ENCODE measurements around the gene IRF1.

- no peak for TF ChIP-seq POLR2A (IDR thresholded peaks at IDR 0.05; ENCODE audit: low read depth)
- no peak for TF ChIP-seq CTCF (IDR thresholded peaks at IDR 0.05)
- no peak for TF ChIP-seq EP300 (IDR thresholded peaks at IDR 0.05)
- no peak for TF ChIP-seq POLR2AphosphoS5 (IDR thresholded peaks at IDR 0.05)
Measured at GRCh38 chr5:132483101-132483500, 7.5 kb downstream of the IRF1 start.
